T-helper 9 cell (primary cell): ENCODE measurements around the gene STARD3NL.
"Not testable (repeated sequence)": the region's sequence is repeated elsewhere in the genome, so short reads cannot be mapped to it uniquely, and the experiment has no call there.

Experiments used
- DNase-seq: peaks from one replicate; pipeline ENCODE4 v3.0.0-alpha.2; 2020
- total RNA-seq, 2 donors: gene quantifications; one replicate each; lab custom pipeline; 2026; lab: John Stamatoyannopoulos, UW

The STARD3NL gene
- total RNA-seq = 21.2 to 25.6 reads per million in 2 donors

GRCh38 chr7:38178004-38178694 lies at the start of gene STARD3NL:
TSS of gene STARD3NL (plus strand) at chr7:38178245. CDS start at chr7:38207505, 29,260 bp downstream.
- peak; percentile 79 for DNase-seq

DNA sequence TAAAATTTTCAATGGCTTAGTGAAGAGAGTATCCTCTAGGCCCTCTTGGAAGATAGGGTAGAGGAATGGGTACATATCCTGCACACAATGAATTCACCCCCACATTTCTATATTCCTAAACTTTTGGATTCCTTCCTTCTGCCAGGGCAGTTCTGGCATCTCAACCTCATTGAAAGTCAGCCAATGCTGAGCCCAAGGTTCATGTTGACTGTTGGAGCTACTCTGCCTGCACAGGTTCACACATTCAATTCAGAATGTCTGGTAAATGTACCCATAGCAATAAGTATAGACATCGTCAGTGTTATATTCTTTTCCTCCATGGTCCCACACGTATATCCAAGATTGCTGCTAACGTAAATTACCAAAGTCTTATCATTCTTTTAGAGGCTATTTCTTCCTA lies 48.9 kb upstream of the STARD3NL start:
- DNase-seq = no peak

DNA sequence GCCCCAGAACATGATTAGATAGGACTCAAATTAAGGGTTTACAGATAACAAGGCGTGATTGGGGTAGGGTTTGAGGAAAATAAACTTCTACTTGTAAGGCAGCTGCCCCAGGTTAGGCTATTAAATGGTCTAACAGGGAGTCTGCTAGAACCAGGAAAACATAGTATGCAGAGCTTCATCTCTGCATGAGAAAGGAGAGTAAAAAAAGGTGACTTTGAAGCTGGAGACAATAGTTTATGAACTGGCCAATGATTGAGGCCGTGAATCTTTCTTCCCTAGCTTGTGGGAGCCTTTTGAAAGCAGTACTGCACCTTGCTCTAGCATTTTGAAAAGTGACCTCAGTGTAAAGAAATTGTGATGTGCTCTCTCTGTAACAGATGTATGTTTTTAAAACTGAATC lies 48.5 kb upstream of the STARD3NL start:
- DNase-seq = no peak

- DNase-seq = no peak
These were observed 39.9 kb upstream of the STARD3NL start for GRCh38 chr7:38138171-38138570.

DNA sequence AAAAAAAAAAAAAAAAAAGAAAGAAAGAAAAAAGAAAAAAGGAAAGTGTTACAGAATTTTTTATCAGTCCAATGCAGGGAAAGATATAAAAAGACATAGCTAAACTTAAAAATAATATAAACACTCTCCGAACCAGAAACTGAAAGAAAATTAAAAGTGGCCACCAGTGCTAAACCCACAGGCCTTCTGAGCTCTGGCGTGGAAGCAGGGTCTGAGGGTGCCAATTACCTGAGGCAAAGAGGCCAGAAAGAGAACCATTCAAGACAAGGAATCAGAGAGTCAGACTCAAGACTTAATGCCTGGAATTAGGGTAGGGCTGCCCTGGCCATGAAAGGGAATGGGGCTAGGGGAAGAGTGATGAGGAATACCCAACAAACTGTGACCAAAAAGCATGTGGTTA lies 36.9 kb upstream of the STARD3NL start:
- DNase-seq = no peak

DNA sequence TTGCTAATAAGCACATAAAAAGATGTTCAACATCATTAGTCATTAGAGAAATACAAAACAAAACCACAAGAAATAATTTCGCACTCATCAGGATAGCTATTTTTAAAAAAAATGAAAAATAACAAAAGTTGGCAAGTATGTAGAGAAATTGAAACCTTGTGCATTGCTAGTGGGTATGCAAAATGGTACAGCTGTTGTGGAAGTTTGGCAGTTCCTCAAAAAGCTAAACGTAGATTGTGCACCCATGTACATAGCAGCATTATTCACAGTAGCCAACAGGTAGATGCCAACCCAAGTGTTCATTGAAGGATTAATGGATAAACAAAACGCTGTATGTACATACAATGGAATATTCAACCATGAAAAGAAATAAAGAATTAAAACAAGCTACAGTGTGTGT lies 35.3 kb upstream of the STARD3NL start:
- DNase-seq = no peak

DNA sequence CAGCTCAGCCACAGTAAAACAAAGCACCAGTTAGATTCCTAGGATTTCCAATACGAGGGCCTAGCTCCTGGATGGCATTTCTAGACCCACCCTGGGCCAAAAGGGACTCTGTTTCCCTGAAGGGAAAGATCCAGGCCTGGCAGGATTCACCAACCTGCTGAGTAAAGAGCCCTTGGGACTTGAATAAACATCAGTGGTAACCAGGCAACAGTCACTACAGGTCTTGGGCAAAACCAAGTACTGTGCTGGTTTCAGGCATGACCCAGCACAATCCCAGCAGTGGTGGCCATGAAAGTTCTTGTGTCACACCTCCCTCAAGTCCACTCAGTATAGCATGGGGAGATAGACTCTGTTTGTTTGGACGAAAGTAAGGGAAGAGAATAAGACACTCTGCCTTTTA lies 31.0 kb upstream of the STARD3NL start:
- no peak for DNase-seq

GRCh38 chr7:38151556-38151955 lies 26.5 kb upstream of the STARD3NL start:
- no peak for DNase-seq

DNA sequence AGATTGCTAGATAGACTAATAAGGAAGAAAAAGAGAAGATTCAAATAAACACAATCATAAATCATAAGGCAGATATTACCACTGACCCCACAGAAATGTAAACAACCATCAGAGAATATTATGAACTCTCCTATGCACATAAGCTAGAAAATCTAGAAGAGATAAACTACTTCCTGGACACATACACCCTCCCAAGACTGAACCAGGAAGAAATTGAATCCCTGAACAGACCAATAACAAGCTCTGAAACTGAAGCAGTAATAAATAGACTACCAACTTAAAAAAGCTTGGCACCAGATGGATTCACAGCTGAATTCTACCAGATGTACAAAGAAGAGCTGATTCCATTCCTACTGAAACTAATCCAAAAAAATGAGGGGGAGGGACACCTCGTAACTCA lies 24.5 kb upstream of the STARD3NL start:
- DNase-seq = no peak

DNA sequence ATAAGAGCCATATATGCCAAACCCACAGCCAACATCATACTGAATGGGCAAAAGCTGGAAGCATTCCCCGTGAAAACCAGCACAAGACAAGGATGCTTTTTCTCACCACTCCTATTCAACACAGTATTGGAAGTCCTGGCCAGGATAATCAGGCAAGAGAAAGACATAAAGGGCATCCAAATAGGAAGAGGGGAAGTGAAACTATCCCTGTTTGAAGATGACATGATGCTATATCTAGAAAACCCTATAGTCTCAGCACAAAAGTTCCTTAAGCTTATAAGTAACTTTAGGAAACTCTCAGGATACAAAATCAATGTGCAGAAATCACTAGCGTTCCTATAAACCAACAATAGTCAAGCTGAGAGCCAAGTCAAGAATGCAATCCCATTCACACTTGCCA lies 23.8 kb upstream of the STARD3NL start:
- DNase-seq = no peak

DNA sequence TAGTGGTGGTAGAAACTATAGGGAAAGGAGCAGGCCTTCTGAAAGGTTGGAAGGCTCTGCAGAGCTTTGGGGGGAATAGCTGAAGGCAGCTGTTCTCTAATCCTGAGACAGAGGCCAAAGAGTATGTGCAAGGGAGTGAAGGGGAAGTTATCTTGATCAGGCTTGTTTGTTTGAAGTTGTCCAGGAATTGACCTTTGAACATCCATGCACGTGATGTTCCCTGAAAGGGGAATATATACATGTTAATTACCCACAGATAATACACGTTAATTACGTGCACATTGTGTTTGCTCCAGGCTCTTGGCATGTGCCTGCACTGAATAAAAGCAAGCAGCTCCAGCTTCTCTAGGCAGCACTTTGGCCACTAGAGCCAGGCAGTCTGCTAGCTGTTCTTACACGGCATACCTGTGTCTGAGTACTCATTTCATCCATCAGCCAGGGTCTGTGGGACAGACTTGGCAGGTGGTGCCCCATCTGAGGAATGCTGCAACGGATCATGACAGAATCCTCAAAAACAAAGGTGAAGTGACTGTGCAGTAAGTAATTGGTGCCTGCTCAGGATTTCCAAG lies 18.0 kb upstream of the STARD3NL start:
- DNase-seq = no peak

GRCh38 chr7:38162036-38162435 lies 16.0 kb upstream of the STARD3NL start:
- no peak for DNase-seq

- no peak for DNase-seq
These were observed 14.4 kb upstream of the STARD3NL start for GRCh38 chr7:38163671-38164070.

GRCh38 chr7:38168890-38169570 lies 9.0 kb upstream of the STARD3NL start:
- no peak for DNase-seq

- no peak for DNase-seq
These were observed 8.2 kb upstream of the STARD3NL start for GRCh38 chr7:38169847-38170246.

DNA sequence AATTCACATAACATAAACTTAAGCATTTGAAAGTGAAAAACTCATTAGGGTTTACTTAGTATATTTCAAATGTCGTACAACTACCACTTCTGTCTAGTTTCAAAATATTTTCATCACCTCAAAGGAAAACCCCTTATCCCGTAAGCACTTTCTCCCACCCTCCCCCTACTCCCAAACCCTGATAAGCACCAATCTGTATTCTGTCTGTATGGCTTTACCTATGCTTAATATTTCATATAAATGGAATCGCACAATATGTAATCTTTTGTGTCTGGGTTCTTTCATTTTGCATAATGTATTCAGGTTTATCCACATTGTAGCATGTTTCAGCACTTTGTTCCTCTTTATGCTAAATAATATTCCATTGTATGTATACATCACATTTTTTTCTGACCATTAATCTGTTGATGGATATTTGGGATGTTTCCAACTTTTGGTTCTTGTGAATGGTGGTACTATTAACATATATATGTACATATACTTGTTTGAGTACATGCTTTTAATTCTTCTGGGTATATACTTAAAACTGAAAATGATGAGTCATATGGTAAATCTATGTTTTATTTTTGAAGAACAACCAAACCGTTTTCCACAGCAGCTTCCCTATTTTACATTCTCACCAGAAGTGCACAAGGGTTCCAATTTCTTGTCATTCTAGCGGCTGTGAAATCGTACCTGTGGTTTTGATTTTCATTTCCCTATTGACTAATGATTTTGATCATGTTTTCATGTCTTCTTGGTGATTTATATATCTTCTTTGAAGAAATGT lies 6.2 kb upstream of the STARD3NL start:
- no peak for DNase-seq

DNA sequence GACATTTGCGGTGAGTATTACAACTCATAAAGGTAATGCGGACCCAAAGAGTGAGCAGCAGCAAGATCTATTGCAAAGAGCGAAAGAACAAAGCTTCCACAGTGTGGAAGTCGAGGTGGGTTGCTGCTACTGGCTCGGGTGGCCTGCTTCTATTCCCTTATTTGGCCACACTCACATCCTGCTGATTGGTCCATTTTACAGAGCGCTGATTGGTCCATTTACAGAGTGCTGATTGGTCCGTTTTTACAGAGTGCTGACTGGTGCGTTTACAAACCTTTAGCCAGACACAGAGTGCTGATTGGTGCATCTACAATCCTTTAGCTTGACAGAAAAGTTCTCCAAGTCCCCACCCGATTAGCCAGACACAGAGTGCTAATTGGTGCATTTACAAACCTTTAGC lies 2.5 kb upstream of the STARD3NL start:
- not testable (repeated sequence) for DNase-seq

- DNase-seq = no peak
These were observed 433 bp upstream of the STARD3NL start for GRCh38 chr7:38177621-38178003.

DNA sequence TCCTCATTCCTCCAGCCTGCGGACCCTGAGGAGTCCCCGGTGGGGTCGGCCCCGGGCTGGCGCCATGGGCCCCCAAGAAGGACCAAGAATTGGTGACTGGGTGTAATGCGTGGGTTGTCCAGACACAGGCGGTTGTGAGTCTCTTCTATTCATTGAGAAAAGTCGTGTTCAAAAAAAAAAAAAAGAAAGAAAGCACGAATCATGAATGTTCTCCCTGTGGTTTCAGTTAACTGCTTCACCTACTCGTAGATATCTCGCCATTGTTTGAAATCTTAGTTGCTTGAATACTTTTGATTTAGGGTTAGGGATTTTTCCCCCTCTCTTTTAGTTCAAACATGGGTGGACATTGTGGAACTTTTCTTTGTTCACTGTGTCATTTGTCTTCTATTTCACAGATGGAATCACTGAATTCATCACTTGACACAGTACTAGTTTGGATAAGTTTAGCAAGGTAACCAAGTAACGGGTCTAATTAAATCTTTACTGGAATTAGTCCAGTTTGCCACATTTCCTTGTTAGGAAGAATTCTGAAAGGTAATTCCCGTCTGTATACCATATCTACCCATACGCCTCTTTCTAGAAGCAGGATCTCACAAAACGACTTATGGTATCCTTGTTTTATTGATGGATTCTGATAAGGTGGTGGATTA lies 775 bp downstream of the STARD3NL start:
- DNase-seq = peak; percentile 22

DNA sequence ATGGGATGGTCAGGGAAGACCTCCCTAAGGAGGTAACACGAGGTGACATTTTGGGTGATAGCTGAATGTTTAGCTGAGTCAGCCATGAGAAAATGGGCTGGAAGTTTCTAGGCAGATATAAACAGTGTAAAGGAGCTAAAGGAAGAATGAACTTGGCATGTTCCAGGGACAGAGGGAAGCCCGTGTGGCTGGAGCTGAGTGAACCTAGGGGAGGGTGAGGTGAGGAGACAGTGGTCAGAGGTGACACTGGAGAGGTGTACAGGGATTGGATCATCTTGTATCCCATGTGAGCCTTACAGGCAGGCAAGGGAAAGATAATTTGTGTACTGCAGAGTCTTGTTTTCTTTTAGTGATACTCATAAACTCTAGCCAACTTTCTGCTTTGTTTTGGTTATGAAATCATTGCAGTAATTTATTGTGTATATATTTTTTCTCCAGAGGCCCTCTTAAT lies 1.8 kb downstream of the STARD3NL start:
- DNase-seq = no peak

DNA sequence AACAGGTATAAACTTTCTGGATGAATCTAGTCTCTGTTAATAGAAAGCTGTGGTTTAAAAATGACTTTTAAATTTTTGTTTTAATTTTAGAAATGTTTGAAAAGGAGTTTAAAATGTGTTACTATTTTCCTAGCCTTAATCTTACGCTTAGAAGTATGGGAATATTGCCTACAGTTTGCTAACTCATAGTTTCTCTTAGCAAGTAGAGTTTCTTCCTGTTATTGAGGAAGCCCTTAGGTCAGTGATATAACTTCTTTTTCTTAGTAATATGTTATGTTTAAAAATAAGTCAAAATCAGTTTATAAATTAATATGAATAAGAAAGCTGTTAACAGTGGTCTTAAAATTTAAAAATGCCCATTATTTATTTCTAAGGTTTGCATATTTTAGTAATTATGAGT lies 3.1 kb downstream of the STARD3NL start:
- no peak for DNase-seq

DNA sequence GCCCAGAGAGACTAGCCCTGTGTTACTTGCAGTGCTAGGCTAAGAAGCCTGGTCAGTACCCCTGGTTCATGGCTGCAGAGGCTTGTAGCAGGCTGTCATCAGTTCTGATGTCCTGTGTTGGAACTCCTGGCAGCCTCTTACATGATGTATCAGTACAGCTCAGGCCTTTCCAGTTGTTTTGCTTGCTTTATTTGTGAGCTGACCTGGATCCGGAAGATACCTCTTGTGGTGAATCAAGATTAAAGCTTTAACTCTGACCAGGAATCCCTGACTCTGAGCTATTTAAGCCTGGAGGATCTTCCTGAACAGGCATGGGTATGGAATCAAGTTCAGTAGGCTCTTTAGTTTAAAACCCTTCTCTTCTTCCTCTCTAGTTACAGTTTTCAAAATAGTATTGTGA lies 4.4 kb downstream of the STARD3NL start:
- DNase-seq = no peak
